AG10803 (cell line): ENCODE results near the gene PF4V1.

ENCODE experiments used
- DNase-seq: peaks from one replicate; pipeline ENCODE4 v3.0.0; 2010; ENCODE audit warnings: low read depth
- H3K4me3 ChIP-seq: 2 replicates; pipeline ENCODE4 v1.5.1; 2011; ENCODE audit warnings: mild to moderate bottlenecking, low read length, control low read depth
- CTCF ChIP-seq: conservative IDR thresholded peaks from 2 replicates; pipeline ENCODE4 v1.5.1; 2011; ENCODE audit warnings: mild to moderate bottlenecking, low read length, control low read depth, inconsistent platforms

PF4V1 gene

GRCh38 chr4:73836373-73837279, 16.5 kb upstream of the PF4V1 start, which contains the start of gene CXCL6:
Gene CXCL6 (plus strand): TSS chr4:73836678. CDS start chr4:73836751, 73 bp downstream.
- DNase-seq = no peak
- H3K4me3 ChIP-seq = peak within 1 kb of the TSS; percentile 50
- TF ChIP-seq CTCF = no peak

GRCh38 chr4:73839071-73839470, 14.0 kb upstream of the PF4V1 start:
- no peak overlapping the region for H3K4me3 ChIP-seq
- TF ChIP-seq CTCF = no peak
- DNase-seq = no peak

- TF ChIP-seq CTCF = no peak
- no peak for DNase-seq
- no peak overlapping the region for H3K4me3 ChIP-seq
Measured at GRCh38 chr4:73839715-73840114, 13.4 kb upstream of the PF4V1 start.

GRCh38 chr4:73841243-73841925, 11.7 kb upstream of the PF4V1 start:
- DNase-seq = no peak
- no peak for TF ChIP-seq CTCF
- no peak overlapping the region for H3K4me3 ChIP-seq

- no peak overlapping the region for H3K4me3 ChIP-seq
- no peak for DNase-seq
- TF ChIP-seq CTCF = no peak
Measured at GRCh38 chr4:73842696-73843095, 10.4 kb upstream of the PF4V1 start.

- DNase-seq = no peak
- TF ChIP-seq CTCF = no peak
- H3K4me3 ChIP-seq = no peak overlapping the region
Measured at GRCh38 chr4:73843369-73843768, 9.7 kb upstream of the PF4V1 start.
